Prostate gland (tissue), 2 donors: ENCODE data around the gene ST6GALNAC5.

ENCODE experiments used
- POLR2AphosphoS5 ChIP-seq: sonication (generic); formaldehyde crosslinking; IDR thresholded peaks from one replicate; pipeline ENCODE4 v1.6.1; 2017; ENCODE audit warnings: antibody characterized with exemption
- TF ChIP-seq, protein P1 (sequence below), 4 experiments: fragments of 200-600 bp in 2 of 4; fragments of 450-650 bp in 2 of 4; sonication (generic) in 2 of 4; IDR thresholded peaks; 1 replicate in 3 of 4; 2 replicates in 1 of 4; pipeline ENCODE4 v1.5.1; 2016 to 2019; ENCODE audit warnings: antibody characterized with exemption in 4 of 4, mild to moderate bottlenecking in 2 of 4, moderate library complexity in 2 of 4

- TF ChIP-seq, protein P1, sequence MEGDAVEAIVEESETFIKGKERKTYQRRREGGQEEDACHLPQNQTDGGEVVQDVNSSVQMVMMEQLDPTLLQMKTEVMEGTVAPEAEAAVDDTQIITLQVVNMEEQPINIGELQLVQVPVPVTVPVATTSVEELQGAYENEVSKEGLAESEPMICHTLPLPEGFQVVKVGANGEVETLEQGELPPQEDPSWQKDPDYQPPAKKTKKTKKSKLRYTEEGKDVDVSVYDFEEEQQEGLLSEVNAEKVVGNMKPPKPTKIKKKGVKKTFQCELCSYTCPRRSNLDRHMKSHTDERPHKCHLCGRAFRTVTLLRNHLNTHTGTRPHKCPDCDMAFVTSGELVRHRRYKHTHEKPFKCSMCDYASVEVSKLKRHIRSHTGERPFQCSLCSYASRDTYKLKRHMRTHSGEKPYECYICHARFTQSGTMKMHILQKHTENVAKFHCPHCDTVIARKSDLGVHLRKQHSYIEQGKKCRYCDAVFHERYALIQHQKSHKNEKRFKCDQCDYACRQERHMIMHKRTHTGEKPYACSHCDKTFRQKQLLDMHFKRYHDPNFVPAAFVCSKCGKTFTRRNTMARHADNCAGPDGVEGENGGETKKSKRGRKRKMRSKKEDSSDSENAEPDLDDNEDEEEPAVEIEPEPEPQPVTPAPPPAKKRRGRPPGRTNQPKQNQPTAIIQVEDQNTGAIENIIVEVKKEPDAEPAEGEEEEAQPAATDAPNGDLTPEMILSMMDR (IDR thresholded peaks at IDR 0.05): no peak
- no peak for TF ChIP-seq POLR2AphosphoS5
These were observed 233.6 kb downstream of the ST6GALNAC5 start for GRCh38 chr1:77100875-77101274.
